ENCODE data around the gene NAV1.
"Not testable (repeated sequence)": the region's sequence is repeated elsewhere in the genome, so short reads cannot be mapped to it uniquely, and the experiment has no call there.

The NAV1 gene

DNA sequence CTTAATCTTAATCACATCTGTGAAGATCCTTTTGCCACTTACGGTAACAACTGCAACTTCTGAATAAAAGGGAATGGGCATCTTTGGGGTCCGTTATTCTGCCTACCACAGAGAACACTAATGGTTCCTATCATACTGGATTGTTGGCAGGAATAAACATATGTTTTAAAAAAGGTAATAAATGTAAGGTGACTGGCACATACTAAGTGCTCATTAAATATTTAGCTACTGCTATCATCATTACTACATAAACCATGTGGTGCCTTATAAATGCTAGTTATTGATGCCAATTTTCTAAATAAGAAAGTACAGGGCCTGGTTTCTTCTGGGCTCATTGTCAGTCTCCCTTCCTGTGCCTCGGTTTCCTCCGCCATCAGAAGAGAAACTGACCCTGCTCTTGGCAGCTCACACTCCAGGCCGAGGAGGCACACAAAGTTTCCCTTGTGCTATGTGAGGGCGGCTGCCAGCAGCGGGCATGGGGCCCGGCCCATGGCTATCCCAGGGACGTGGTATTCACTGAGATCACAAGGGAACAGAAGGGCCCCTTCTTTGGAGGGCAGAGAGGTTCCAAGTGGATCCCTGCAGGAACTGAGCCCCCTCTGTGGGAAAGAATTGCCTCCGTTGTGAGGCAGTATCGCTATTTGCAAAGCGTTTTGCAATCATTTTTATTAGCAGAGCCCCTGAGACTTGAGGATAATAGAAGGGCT, 26.2 kb downstream of the NAV1 start:
- no peak for DNase-seq (ENCODE audit: low read depth)

- DNase-seq (ENCODE audit: low read depth) = no peak
These were observed 27.0 kb downstream of the NAV1 start for GRCh38 chr1:201565771-201566528.

GRCh38 chr1:201566529-201566823, 27.5 kb downstream of the NAV1 start:
- no peak for DNase-seq (ENCODE audit: low read depth)

DNA sequence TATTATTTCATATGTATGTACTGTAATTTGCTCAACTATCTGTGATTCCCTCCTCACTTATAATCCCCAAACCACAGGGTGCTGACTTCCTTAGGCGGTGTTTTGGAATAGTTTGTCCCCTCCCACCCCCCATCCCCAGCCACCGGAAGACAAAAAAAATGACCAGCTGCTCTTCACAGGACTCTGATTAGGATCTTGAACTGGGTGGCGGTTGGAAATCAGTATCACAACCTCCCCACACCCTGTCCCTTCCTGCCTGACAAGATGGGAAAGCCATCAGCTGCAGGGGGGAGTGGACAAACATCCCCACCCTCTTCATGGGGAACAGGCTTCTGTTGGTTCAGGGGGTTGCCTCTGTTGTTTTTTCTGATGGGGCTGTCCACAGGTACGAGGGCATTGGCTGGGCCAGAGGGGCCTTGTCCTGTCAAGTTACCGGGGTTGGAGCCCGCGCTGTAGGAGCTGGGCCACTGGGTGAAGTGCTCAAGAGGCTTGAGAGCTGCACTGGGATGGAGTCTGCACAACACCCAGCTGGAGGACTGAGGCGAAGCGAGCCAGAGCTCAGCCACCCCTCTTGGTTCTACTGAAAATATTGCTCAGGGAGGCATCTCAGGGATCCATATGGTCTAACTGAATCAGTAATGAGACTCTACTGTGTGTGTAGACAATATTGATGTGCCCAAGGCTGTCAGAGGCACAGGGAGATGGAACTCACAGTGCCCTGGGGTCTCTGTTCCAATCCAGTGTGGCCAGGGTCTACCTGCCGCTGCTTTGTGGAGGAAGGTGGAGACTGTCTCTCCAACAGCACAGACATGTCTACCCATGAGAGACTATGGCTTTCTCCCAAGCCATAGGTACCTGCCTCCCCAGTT, 28.2 kb downstream of the NAV1 start:
- no peak for DNase-seq (ENCODE audit: low read depth)

DNA sequence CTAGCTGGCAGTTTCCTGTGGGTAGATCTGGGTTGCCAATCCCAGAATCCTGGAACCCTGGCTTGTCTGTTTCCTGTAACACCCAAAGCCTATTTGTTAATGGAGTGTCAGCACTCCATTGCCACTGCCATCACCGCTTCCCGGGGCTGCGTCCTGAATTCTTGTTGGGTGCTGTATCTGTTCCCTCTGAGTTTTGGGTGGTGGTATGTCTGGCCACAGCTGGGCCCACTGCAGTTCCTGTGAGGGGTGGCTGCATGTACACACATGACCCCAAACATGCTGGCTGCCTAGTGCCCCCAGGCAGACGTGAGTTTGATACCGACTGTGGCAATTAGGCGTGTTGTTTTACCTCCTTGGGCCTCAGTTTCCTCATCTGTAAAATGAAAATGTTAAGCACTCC, 29.3 kb downstream of the NAV1 start:
- DNase-seq (ENCODE audit: low read depth) = no peak

- DNase-seq (ENCODE audit: low read depth) = no peak
These were observed 29.9 kb downstream of the NAV1 start for GRCh38 chr1:201568859-201569294.

- no peak for DNase-seq (ENCODE audit: low read depth)
These were observed 31.4 kb downstream of the NAV1 start for GRCh38 chr1:201570181-201570885.

DNA sequence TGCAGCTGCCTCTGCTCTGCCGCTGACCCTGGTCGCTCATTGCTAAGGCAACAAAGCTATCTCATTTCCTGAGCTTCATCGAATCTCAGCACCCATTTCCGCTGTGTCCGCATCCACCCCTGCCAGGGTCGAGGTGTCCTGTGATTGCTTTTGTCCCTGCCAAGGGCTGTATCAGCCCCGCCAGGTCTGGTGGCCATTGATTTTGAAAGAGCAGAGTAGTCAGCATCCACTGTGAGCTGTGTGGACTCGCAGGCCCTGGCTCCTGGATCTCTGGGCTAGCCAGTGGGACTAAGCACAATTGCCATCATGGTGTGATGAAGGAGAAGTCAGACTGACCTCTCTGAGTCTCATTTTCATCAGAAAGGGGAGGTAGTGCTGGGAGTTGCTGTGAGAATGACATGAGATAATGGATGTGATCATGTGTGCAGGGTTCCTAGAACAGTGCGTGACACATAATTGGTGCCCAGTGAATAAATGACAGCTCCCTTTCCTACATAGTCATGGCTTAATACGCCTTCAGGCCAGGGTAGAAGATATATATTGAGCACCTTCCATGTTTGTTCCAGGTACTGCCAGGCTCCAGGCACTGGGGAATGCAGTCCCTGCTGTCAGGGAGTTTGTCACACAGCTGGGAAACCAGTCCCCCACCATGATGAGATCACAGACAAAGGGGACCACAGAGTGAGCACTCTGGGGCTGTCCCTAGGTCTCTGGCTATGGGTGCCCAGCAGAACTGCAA, 32.1 kb downstream of the NAV1 start:
- DNase-seq (ENCODE audit: low read depth) = no peak

- DNase-seq (ENCODE audit: low read depth) = no peak
These were observed 34.1 kb downstream of the NAV1 start for GRCh38 chr1:201573030-201573429.

- no peak for DNase-seq (ENCODE audit: low read depth)
These were observed 35.0 kb downstream of the NAV1 start for GRCh38 chr1:201573923-201574322.

- DNase-seq (ENCODE audit: low read depth) = no peak
These were observed 37.0 kb downstream of the NAV1 start for GRCh38 chr1:201575912-201576311.

- no peak for DNase-seq (ENCODE audit: low read depth)
These were observed 38.0 kb downstream of the NAV1 start for GRCh38 chr1:201576914-201577313.

DNA sequence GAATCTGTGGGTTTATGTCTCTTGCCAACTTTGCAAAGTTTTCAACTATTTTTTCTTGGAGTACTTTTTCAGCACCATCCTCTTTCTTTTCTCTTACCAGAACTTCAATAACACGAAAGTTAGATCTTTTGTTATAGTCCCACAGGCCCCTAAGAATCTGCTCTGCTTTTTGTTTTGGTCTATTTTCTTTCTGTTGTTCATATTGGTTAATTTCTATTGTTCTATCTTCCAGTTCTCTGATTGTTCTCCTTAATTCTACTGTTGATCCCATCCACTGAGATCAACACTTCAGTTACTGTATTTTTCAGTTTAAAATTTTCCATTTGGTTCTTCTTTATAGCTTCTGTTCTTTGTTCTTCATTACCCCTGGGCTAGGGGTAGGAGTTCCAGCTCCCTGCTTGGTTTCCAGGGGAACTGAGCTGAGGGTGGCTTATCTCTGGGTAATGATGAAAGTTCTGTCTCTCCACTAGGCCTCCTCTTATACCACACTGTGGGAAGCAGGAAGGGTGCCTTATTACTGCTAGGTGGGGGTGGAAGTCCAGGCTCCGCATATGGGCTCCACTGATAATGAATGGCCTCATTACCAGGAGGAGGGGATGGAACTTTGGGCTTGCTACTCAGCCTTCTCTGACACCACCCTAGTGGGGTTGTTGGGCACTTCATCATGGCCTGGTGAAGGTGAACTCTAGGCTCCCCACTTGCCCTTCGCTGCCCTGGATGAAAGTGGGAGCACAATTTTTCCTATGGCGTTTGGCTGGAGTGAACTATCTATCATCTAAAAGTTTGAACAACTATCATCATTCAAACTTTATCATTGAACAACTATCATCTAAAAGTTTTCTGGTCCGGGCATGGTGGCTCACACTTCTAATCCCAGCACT, 39.3 kb downstream of the NAV1 start:
- no peak for DNase-seq (ENCODE audit: low read depth)

GRCh38 chr1:201581371-201581770, 42.4 kb downstream of the NAV1 start:
- DNase-seq (ENCODE audit: low read depth) = not testable (repeated sequence)

- DNase-seq (ENCODE audit: low read depth) = no peak
These were observed 43.9 kb downstream of the NAV1 start for GRCh38 chr1:201582705-201583442.

DNA sequence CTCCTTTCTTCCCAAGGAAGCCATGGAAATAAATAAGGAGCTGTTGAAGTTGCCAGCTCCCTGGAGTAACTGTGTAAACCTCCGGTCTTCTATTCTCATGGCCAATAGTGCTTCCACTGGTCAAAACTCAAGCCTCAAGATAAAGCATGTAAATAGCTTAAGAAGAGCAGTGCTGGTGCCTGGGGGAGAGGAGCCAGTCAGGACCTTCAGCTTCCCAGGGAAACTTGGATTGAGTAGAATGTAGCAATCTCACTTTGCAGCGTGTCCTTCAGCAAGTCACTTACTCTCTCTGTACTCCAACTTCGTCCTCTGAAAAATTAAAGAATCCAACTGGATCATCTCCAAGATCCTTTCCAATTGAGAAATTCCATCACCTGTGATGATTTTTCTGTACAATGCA, 44.7 kb downstream of the NAV1 start:
- DNase-seq (ENCODE audit: low read depth) = no peak

DNA sequence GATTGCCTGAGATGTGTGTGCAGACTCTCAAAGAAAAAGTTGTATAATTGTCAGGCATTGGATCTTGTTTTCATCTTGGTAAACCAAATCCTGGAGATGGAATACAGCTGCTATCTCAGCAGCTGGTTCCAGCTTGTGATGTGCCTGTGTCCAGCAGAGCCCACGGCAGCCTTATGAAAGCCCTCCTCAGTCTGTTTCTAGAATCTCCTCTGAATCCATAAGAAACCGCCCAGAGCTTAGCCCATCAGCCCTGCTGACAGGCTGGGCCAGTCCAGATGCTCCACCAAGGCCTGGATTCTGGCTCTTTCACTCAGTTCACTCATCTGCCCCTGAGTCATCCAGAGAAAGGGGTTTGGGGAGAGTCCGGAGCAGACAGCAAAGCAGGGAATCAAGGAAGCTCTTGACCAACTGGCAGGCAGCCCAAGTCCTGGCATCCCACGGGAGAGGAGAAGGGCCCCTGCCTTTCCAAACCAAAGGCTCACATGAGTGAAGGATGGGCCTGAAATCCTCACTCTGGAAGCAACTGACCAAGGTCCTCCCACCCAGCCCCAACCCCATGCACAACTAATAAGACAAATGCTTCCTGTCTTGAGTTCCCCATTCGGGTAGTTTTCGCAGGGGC, 45.7 kb downstream of the NAV1 start:
- DNase-seq (ENCODE audit: low read depth) = no peak

DNA sequence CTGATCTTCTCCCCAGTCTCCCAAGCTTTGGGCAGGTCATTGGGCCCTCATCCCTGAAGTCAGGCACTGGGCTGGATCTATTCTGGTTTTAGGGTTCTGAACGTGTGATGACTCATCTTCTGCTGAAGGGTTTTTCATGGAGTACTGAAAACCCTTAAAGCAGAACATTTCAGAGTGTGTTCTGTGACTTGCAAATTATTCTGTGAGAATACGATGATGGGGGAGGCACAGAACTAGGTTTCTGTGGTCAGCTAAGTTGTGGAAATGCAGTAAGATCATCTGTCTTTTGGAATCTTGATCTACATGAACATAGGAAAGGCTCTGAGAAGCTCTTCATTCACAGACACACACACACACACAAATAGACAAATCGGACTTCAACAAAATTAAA, 46.2 kb downstream of the NAV1 start:
- DNase-seq (ENCODE audit: low read depth) = no peak

DNA sequence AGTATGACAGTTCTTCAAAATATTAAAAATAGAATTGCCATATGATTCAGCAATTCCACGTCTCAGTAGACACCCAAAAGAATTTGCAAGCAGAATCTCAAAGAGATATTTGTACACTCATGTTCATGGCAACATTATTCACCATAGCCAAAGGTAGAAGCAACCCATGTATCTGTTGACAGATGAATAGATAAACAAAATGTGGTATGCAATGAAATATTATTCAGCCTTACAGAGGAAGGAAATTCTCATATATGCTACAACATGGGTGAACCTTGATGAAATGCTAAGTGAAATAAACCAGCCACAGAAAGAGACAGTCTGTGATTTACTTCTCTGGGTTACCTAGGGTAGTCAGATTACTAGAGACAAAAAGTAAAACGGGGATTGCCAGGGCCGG, 47.0 kb downstream of the NAV1 start:
- DNase-seq (ENCODE audit: low read depth) = no peak
